Measurements from ENCODE around the gene ZNF496. TPM values are rescaled to one million over a fixed set of nuclear protein-coding genes. Genes with fewer than 3 reads are reported as not detected.

Gene ZNF496
- polyA plus RNA-seq, 4 donors = 1.6 to 16.1 (median 5.2) TPM

DNA sequence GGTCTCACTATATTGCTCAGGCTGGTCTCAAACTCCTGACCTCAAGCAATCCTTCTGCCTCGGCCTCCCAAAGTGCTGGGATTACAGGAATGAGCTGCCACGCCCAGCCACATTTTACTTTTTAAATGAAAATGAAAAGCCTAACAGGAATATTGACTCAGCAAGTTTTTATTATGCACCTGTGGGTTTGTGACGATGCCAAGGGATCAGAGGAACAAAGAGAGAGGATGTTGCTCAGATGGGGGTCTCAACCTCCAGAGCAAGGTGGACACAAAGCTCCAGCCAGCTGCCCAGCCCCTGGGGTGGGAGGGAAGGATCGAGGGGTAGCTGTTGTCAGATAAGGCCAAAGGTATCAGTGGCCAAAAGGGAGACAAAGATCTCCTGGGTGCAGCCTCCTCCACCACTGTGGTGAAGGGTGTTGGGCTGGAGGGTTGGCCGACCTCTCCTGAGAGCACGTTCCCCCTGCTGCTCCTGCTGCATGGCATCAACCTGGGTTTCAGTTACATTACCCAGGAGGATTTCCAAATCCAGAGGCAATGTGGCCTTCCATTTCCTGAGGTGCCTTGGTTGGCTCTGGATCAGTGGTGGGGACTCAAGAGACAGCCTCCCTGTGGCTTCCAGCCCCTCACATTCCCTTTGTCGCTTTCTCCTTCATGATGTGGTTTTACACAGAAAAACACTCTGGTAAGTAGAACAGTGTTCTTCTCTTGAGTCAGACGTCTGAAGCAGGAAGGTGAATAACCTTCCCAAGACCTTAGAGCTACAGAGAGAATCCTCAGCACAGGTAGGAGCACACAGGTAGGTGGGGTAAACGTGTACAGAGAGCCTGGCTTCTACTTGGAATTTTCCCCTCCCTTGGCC is 34.2 kb downstream of the ZNF496 start:
- Histone ChIP-seq H3K4me1 (ENCODE audit: control insufficient read depth in 3 of 3, insufficient read depth in 2 of 3, low read depth in 1 of 3, low read length in 2 of 3) (no peaks in the 10 kb centered on the region), H3K27ac (ENCODE audit: low read depth in 1 of 3, low read length in 2 of 3) (no peak overlapping the region), H3K27me3 (ENCODE audit: control insufficient read depth in 3 of 3, insufficient read depth in 3 of 3, low read length in 3 of 3) (no peaks in the 10 kb centered on the region), H3K36me3 (ENCODE audit: control insufficient read depth in 3 of 3, insufficient read depth in 2 of 3, low read depth in 1 of 3, low read length in 3 of 3) (peaks cover 0 to 31% (median 0%) of the 10 kb centered on the region in 3 donors), H3K4me3 (ENCODE audit: low read depth in 1 of 3, low read length in 3 of 3) (no peak overlapping the region), H3K9me3 (ENCODE audit: control insufficient read depth in 2 of 2, insufficient read depth in 1 of 2, low read depth in 1 of 2, low read length in 1 of 2) (no peaks in the 10 kb centered on the region)
- no peak for FAIRE-seq
- DNase-seq = no peak
- WGBS, 3 donors = 72 to 75% (median 74%) methylated on average over 9 of the region's 9 CpGs

DNA sequence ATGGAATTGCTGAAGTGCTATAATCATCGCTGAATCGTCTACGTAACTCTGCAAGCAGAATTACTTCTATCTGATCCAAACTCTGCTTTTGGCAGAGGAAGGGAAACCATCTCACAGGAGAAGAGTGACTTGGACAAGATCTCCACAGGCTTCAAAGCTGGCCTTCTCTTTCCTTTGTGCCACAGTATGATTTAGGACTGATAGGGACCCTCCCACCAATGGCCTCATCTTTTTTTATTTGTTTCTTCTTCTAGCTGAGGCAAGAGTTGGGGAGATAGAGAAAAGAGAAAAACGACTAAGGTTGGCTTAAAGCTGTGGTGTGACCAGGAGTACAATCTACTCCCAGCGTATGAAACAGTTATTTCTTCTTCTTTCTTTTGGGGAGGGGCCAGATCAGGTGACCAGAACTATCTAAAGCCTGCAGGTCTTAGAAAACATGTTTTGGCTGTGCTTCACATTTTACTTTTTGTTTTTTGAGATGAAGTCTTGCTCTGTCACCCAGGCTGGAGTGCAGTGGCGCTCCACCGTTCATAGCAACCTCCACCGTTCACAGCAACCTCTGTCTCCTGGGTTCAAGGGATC is 35.0 kb downstream of the ZNF496 start:
- WGBS, 3 donors = 92 to 93% (median 93%) methylated on average over 8 of the region's 8 CpGs
- Histone ChIP-seq H3K9me3 (ENCODE audit: control insufficient read depth in 2 of 2, insufficient read depth in 1 of 2, low read depth in 1 of 2, low read length in 1 of 2) (no peaks in the 10 kb centered on the region), H3K27ac (ENCODE audit: low read depth in 1 of 3, low read length in 2 of 3) (no peak overlapping the region), H3K27me3 (ENCODE audit: control insufficient read depth in 3 of 3, insufficient read depth in 3 of 3, low read length in 3 of 3) (no peaks in the 10 kb centered on the region), H3K4me1 (ENCODE audit: control insufficient read depth in 3 of 3, insufficient read depth in 2 of 3, low read depth in 1 of 3, low read length in 2 of 3) (no peaks in the 10 kb centered on the region), H3K36me3 (ENCODE audit: control insufficient read depth in 3 of 3, insufficient read depth in 2 of 3, low read depth in 1 of 3, low read length in 3 of 3) (peaks cover 0 to 24% (median 0%) of the 10 kb centered on the region in 3 donors), H3K4me3 (ENCODE audit: low read depth in 1 of 3, low read length in 3 of 3) (no peak overlapping the region)
- DNase-seq = no peak
- no peak for FAIRE-seq

DNA sequence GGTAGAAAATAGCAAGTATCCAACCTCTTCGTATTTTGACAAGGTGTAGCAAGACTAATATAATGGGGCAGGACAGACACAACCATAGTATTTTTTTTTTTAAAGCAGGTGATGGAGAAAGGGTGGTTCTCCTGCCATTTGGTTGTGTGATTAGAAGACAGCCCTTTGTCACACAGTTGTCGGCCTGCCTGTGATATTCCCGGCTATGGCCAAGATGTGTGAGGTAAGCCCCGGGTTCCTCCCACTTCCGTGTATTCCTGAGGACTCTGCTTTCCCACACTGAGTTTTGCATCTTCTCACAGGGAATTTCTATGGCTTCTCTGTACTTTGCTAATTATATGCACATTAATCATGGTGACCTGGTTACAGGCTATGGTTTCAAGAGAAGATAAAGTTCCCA is 35.9 kb downstream of the ZNF496 start:
- Histone ChIP-seq H3K4me1 (ENCODE audit: control insufficient read depth in 3 of 3, insufficient read depth in 2 of 3, low read depth in 1 of 3, low read length in 2 of 3) (no peaks in the 10 kb centered on the region), H3K9me3 (ENCODE audit: control insufficient read depth in 2 of 2, insufficient read depth in 1 of 2, low read depth in 1 of 2, low read length in 1 of 2) (no peaks in the 10 kb centered on the region), H3K27ac (ENCODE audit: low read depth in 1 of 3, low read length in 2 of 3) (no peak overlapping the region), H3K4me3 (ENCODE audit: low read depth in 1 of 3, low read length in 3 of 3) (no peak overlapping the region), H3K36me3 (ENCODE audit: control insufficient read depth in 3 of 3, insufficient read depth in 2 of 3, low read depth in 1 of 3, low read length in 3 of 3) (peaks cover 0 to 15% (median 0%) of the 10 kb centered on the region in 3 donors), H3K27me3 (ENCODE audit: control insufficient read depth in 3 of 3, insufficient read depth in 3 of 3, low read length in 3 of 3) (no peaks in the 10 kb centered on the region)
- WGBS, 3 donors = 64 to 79% (median 74%) methylated on average over 5 of the region's 5 CpGs
- FAIRE-seq (no peak), DNase-seq (no peak)

DNA sequence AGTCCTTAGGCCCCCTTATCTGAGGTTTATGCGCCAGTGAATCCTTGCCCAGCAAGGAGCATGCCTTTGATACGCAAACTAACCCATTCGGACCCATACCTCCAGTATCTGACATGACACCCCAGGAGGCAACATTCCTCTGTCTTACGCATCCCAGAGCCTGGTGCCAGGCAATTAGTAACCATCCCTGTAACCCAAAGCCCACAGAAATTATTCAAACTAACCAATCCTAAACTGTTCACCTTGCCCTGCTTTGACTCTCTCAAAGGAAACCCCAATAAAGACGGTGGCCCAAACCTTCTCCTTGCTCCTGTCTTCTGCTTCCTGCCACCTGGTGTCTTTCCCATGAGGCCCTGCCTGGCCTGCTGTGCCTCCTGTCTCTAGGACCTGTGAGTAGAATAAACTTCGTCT is 36.4 kb downstream of the ZNF496 start:
- DNase-seq (no peak), FAIRE-seq (no peak)
- H3K36me3 ChIP-seq (ENCODE audit: control insufficient read depth in 3 of 3, insufficient read depth in 2 of 3, low read depth in 1 of 3, low read length in 3 of 3) = peaks cover 0 to 11% (median 0%) of the 10 kb centered on the region in 3 donors
- WGBS, 3 donors = 46 to 75% (median 69%) methylated on average over 6 of the region's 6 CpGs
- no peaks in the 10 kb centered on the region for H3K9me3 ChIP-seq (ENCODE audit: control insufficient read depth in 2 of 2, insufficient read depth in 1 of 2, low read depth in 1 of 2, low read length in 1 of 2)
- H3K27ac ChIP-seq (ENCODE audit: low read depth in 1 of 3, low read length in 2 of 3) = no peak overlapping the region
- H3K4me3 ChIP-seq (ENCODE audit: low read depth in 1 of 3, low read length in 3 of 3) = no peak overlapping the region
- no peaks in the 10 kb centered on the region for H3K27me3 ChIP-seq (ENCODE audit: control insufficient read depth in 3 of 3, insufficient read depth in 3 of 3, low read length in 3 of 3)
- H3K4me1 ChIP-seq (ENCODE audit: control insufficient read depth in 3 of 3, insufficient read depth in 2 of 3, low read depth in 1 of 3, low read length in 2 of 3) = no peaks in the 10 kb centered on the region

DNA sequence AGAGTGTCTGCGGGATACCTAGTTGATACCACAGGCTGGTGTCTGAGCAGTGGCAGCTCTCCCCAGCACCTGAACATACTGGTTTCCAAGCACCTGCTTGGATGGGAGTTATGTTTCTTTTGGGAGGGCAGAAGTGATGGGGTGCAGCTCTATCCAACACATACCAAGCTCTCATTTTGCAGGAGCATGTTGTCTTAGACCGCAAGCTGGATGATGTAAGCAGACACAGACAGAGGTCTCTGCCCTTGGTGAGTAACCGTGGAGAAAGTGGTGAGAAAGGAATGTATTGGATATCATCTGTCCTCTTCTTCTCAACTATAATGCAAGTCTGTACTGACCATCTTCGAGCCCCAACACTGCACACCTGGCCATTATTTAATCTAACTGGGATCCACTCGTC is 37.4 kb downstream of the ZNF496 start:
- peaks cover 0 to 2% (median 0%) of the 10 kb centered on the region in 3 donors for H3K36me3 ChIP-seq (ENCODE audit: control insufficient read depth in 3 of 3, insufficient read depth in 2 of 3, low read depth in 1 of 3, low read length in 3 of 3)
- FAIRE-seq (no peak), DNase-seq (no peak)
- H3K27ac ChIP-seq (ENCODE audit: low read depth in 1 of 3, low read length in 2 of 3) = no peak overlapping the region
- H3K27me3 ChIP-seq (ENCODE audit: control insufficient read depth in 3 of 3, insufficient read depth in 3 of 3, low read length in 3 of 3) = no peaks in the 10 kb centered on the region
- H3K4me3 ChIP-seq (ENCODE audit: low read depth in 1 of 3, low read length in 3 of 3) = no peak overlapping the region
- whole genome bisulfite sequencing, 3 donors = 79 to 81% (median 81%) methylated on average over 5 of the region's 5 CpGs
- no peaks in the 10 kb centered on the region for H3K9me3 ChIP-seq (ENCODE audit: control insufficient read depth in 2 of 2, insufficient read depth in 1 of 2, low read depth in 1 of 2, low read length in 1 of 2)
- no peaks in the 10 kb centered on the region for H3K4me1 ChIP-seq (ENCODE audit: control insufficient read depth in 3 of 3, insufficient read depth in 2 of 3, low read depth in 1 of 3, low read length in 2 of 3)

DNA sequence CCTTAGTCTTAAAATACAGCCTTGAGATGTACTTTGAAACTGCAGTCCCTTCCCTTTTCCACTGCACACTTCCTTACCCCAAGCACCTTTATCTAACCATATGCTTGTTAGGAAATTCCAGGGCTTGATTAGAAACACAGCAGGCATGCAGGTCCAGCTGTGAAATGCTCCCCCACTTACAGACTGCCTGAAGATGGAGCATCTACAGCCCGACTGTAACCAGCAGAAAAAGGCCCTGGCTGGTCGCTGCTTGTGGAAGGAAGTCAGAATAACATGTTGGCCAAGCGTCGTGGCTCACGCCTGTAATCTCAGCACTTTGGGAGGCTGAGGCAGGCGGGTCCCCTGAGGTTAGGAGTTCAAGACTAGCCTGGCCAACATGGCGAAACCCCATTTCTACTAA is 38.6 kb downstream of the ZNF496 start:
- DNase-seq = no peak
- no peaks in the 10 kb centered on the region for H3K4me1 ChIP-seq (ENCODE audit: control insufficient read depth in 3 of 3, insufficient read depth in 2 of 3, low read depth in 1 of 3, low read length in 2 of 3)
- no peaks in the 10 kb centered on the region for H3K27me3 ChIP-seq (ENCODE audit: control insufficient read depth in 3 of 3, insufficient read depth in 3 of 3, low read length in 3 of 3)
- FAIRE-seq = no peak
- H3K36me3 ChIP-seq (ENCODE audit: control insufficient read depth in 3 of 3, insufficient read depth in 2 of 3, low read depth in 1 of 3, low read length in 3 of 3) = no peaks in the 10 kb centered on the region
- WGBS, 3 donors = 66 to 90% (median 83%) methylated on average over 7 of the region's 7 CpGs
- peaks cover 0 to 11% of the 10 kb centered on the region in 2 donors for H3K9me3 ChIP-seq (ENCODE audit: control insufficient read depth in 2 of 2, insufficient read depth in 1 of 2, low read depth in 1 of 2, low read length in 1 of 2)
- no peak overlapping the region for H3K4me3 ChIP-seq (ENCODE audit: low read depth in 1 of 3, low read length in 3 of 3)
- H3K27ac ChIP-seq (ENCODE audit: low read depth in 1 of 3, low read length in 2 of 3) = no peak overlapping the region

DNA sequence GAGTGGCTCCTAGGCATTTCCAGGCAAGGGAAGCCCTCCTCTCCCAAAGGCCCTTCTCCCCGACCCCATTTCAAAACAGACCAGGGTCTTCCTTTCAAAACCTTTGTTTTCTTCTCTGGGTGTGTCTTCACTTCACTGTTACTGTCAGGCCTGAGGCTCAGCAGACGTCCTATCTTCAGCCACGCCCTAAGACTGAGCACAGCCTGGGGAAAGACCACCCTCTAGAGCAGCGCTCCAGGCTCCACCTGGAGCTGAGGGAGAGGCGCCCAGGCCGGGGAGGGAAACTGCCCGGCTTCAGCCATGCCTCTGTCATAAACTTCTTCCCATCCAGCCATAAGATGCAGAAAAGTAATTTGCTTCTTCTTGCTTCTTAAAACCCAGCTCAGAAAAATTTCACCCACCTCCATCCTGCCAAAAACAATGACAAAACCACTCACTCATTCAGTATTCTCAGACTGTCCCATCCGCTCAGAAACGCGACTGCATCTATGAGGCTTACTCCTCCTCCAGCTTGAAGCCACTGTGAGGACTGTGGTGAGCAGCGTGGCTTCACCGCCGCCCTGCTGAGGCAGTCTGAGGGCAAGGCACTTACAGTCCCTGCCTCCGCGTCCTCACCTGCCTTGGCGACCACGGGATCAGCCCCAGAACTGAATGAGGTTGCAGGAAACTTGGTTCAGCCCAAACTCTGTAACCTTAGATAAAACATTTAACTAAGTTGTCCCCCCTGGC is 39.7 kb downstream of the ZNF496 start:
- no peak overlapping the region for H3K27ac ChIP-seq (ENCODE audit: low read depth in 1 of 3, low read length in 2 of 3)
- no peaks in the 10 kb centered on the region for H3K27me3 ChIP-seq (ENCODE audit: control insufficient read depth in 3 of 3, insufficient read depth in 3 of 3, low read length in 3 of 3)
- DNase-seq (no peak), FAIRE-seq (no peak)
- no peaks in the 10 kb centered on the region for H3K36me3 ChIP-seq (ENCODE audit: control insufficient read depth in 3 of 3, insufficient read depth in 2 of 3, low read depth in 1 of 3, low read length in 3 of 3)
- no peak overlapping the region for H3K4me3 ChIP-seq (ENCODE audit: low read depth in 1 of 3, low read length in 3 of 3)
- H3K9me3 ChIP-seq (ENCODE audit: control insufficient read depth in 2 of 2, insufficient read depth in 1 of 2, low read depth in 1 of 2, low read length in 1 of 2) = peaks cover 0 to 20% of the 10 kb centered on the region in 2 donors
- H3K4me1 ChIP-seq (ENCODE audit: control insufficient read depth in 3 of 3, insufficient read depth in 2 of 3, low read depth in 1 of 3, low read length in 2 of 3) = no peaks in the 10 kb centered on the region
- 59 to 71% (median 67%) methylated on average over 17 of the region's 17 CpGs for WGBS, 3 donors

DNA sequence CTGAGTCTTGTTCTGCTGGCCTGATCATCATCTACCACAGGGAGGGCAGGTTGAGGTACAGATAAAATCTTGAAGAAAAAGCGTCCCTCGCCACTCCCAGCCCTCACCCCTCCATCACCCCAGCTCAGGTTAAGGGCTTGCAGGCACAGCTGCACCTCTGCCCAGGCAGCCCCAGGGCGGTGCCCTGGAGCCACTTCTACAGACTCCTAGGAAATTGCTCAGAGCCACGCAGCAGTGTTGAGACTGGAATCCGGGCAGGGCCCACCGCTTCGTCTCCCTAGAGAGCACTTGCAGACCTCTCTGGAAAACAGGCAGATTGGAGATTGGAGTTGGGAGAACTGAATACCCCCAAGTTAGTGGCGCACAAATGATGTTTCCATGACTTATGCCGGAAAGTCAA is 40.5 kb downstream of the ZNF496 start:
- FAIRE-seq (no peak), DNase-seq (no peak)
- Histone ChIP-seq H3K9me3 (ENCODE audit: control insufficient read depth in 2 of 2, insufficient read depth in 1 of 2, low read depth in 1 of 2, low read length in 1 of 2) (peaks cover 0 to 28% of the 10 kb centered on the region in 2 donors), H3K27ac (ENCODE audit: low read depth in 1 of 3, low read length in 2 of 3) (no peak overlapping the region), H3K4me3 (ENCODE audit: low read depth in 1 of 3, low read length in 3 of 3) (no peak overlapping the region), H3K27me3 (ENCODE audit: control insufficient read depth in 3 of 3, insufficient read depth in 3 of 3, low read length in 3 of 3) (no peaks in the 10 kb centered on the region), H3K4me1 (ENCODE audit: control insufficient read depth in 3 of 3, insufficient read depth in 2 of 3, low read depth in 1 of 3, low read length in 2 of 3) (no peaks in the 10 kb centered on the region), H3K36me3 (ENCODE audit: control insufficient read depth in 3 of 3, insufficient read depth in 2 of 3, low read depth in 1 of 3, low read length in 3 of 3) (no peaks in the 10 kb centered on the region)
- WGBS, 3 donors = 94 to 95% (median 95%) methylated on average over 9 of the region's 9 CpGs

All from small intestine (tissue), 7 donors.